Neural cell (in vitro differentiated cells): ENCODE results near the gene STARD13.

Experiments
- CTCF ChIP-seq: fragments of 450-650 bp; IDR thresholded peaks from 2 replicates; pipeline ENCODE4 v1.5.1; 2014; ENCODE audit warnings: antibody characterized with exemption, mild to moderate bottlenecking, moderate library complexity; ENCODE audit not compliant: poor library complexity, severe bottlenecking
- EP300 ChIP-seq: fragments of 450-650 bp; conservative IDR thresholded peaks from 2 replicates; pipeline ENCODE4 v1.6.1; 2014; ENCODE audit warnings: antibody characterized with exemption, mild to moderate bottlenecking, moderate library complexity; ENCODE audit not compliant: poor library complexity, severe bottlenecking
- EZH2 ChIP-seq: fragments of 200-600, 300-800 bp; shearing (Covaris generic), sonication (generic); IDR thresholded peaks from 2 replicates; pipeline ENCODE4 v1.6.1; 2014; ENCODE audit warnings: antibody characterized with exemption, low read length, borderline replicate concordance, mild to moderate bottlenecking; ENCODE audit not compliant: insufficient read depth, poor library complexity, severe bottlenecking
- MXI1 ChIP-seq: fragments of 450-650 bp; conservative IDR thresholded peaks from 2 replicates; pipeline ENCODE4 v1.6.1; 2014; ENCODE audit warnings: antibody characterized with exemption, mild to moderate bottlenecking; ENCODE audit not compliant: poor library complexity, severe bottlenecking
- POLR2AphosphoS5 ChIP-seq: IDR thresholded peaks from 2 replicates; pipeline ENCODE4 v1.6.1; 2012
- RAD21 ChIP-seq: fragments of 450-650 bp; conservative IDR thresholded peaks from 2 replicates; pipeline ENCODE4 v1.6.1; 2014; ENCODE audit warnings: antibody characterized with exemption, mild to moderate bottlenecking, moderate library complexity
- REST ChIP-seq: IDR thresholded peaks from 2 replicates; pipeline ENCODE4 v1.6.1; 2012; ENCODE audit warnings: borderline replicate concordance
- SMC3 ChIP-seq: fragments of 450-650 bp; conservative IDR thresholded peaks from 2 replicates; pipeline ENCODE4 v1.6.1; 2014; ENCODE audit warnings: antibody characterized with exemption, mild to moderate bottlenecking, moderate library complexity; ENCODE audit not compliant: poor library complexity
- TAF1 ChIP-seq: IDR thresholded peaks from 2 replicates; pipeline ENCODE4 v1.6.1; 2012; ENCODE audit warnings: low read depth

- no peak for TF ChIP-seq REST
- TF ChIP-seq POLR2AphosphoS5 = no peak
- no peak for TF ChIP-seq CTCF
- TF ChIP-seq EZH2 = no peak
- TF ChIP-seq RAD21 = no peak
- no peak for TF ChIP-seq TAF1
- no peak for TF ChIP-seq SMC3
- no peak for TF ChIP-seq EP300
- TF ChIP-seq MXI1 = no peak
These were observed 194.7 kb downstream of the STARD13 start for GRCh38 chr13:33090755-33091414.
